HT-29 (cell line): Measurements from ENCODE around the gene SEMA6D. TPM values are rescaled to one million over a fixed set of nuclear protein-coding genes. Genes with fewer than 3 reads are reported as not detected.
"Not testable (repeated sequence)": the region's sequence is repeated elsewhere in the genome, so short reads cannot be mapped to it uniquely, and the experiment has no call there.

Source experiments
- DNase-seq: peaks from one replicate; pipeline ENCODE4 v3.0.0-alpha.2; 2015; ENCODE audit warnings: low spot score
- total RNA-seq: library from RNA; depleted of rRNA; stranded (reverse); fragments of >200 nt; shearing (Covaris generic); gene quantifications from 2 replicates; pipeline ENCODE4 v1.2.3, GENCODE V29; 2014

Gene SEMA6D
- total RNA-seq, 1 experiment from 2014 or later, result not detected

GRCh38 chr15:47718497-47719437, 1.5 kb downstream of the SEMA6D start:
- no peak for DNase-seq

- DNase-seq, result no peak
These were observed 2.4 kb downstream of the SEMA6D start for GRCh38 chr15:47719730-47720129.

- no peak for DNase-seq
These were observed 3.2 kb downstream of the SEMA6D start for GRCh38 chr15:47720555-47720954.

- no peak for DNase-seq
These were observed 4.4 kb downstream of the SEMA6D start for GRCh38 chr15:47721676-47722075.

GRCh38 chr15:47724346-47724745, 7.0 kb downstream of the SEMA6D start:
- DNase-seq, result no peak

GRCh38 chr15:47725051-47725450, 7.7 kb downstream of the SEMA6D start:
- no peak for DNase-seq

GRCh38 chr15:47725906-47726305, 8.6 kb downstream of the SEMA6D start:
- DNase-seq, result no peak

GRCh38 chr15:47726399-47726823, 9.1 kb downstream of the SEMA6D start:
- no peak for DNase-seq

- DNase-seq, result no peak
These were observed 9.8 kb downstream of the SEMA6D start for GRCh38 chr15:47727137-47727536.

GRCh38 chr15:47727676-47728075, 10.4 kb downstream of the SEMA6D start:
- no peak for DNase-seq

GRCh38 chr15:47728426-47728825, 11.1 kb downstream of the SEMA6D start:
- DNase-seq, result no peak

GRCh38 chr15:47728886-47729285, 11.6 kb downstream of the SEMA6D start:
- DNase-seq, result no peak

GRCh38 chr15:47731230-47731629, 13.9 kb downstream of the SEMA6D start:
- no peak for DNase-seq

GRCh38 chr15:47732248-47732647, 14.9 kb downstream of the SEMA6D start:
- no peak for DNase-seq

- DNase-seq, result no peak
These were observed 15.8 kb downstream of the SEMA6D start for GRCh38 chr15:47733085-47733484.

GRCh38 chr15:47736143-47736786, 19.0 kb downstream of the SEMA6D start:
- DNase-seq, result no peak

GRCh38 chr15:47737477-47737876, 20.2 kb downstream of the SEMA6D start:
- no peak for DNase-seq

- DNase-seq, result not testable (repeated sequence)
These were observed 21.0 kb downstream of the SEMA6D start for GRCh38 chr15:47738144-47738825.

- DNase-seq, result no peak
These were observed 23.8 kb downstream of the SEMA6D start for GRCh38 chr15:47741082-47741481.

GRCh38 chr15:47741907-47742306, 24.6 kb downstream of the SEMA6D start:
- DNase-seq, result no peak

GRCh38 chr15:47742334-47742733, 25.0 kb downstream of the SEMA6D start:
- no peak for DNase-seq

- no peak for DNase-seq
These were observed 25.4 kb downstream of the SEMA6D start for GRCh38 chr15:47742742-47743141.
